ENCODE data around the gene CTBS.

CTBS gene

DNA sequence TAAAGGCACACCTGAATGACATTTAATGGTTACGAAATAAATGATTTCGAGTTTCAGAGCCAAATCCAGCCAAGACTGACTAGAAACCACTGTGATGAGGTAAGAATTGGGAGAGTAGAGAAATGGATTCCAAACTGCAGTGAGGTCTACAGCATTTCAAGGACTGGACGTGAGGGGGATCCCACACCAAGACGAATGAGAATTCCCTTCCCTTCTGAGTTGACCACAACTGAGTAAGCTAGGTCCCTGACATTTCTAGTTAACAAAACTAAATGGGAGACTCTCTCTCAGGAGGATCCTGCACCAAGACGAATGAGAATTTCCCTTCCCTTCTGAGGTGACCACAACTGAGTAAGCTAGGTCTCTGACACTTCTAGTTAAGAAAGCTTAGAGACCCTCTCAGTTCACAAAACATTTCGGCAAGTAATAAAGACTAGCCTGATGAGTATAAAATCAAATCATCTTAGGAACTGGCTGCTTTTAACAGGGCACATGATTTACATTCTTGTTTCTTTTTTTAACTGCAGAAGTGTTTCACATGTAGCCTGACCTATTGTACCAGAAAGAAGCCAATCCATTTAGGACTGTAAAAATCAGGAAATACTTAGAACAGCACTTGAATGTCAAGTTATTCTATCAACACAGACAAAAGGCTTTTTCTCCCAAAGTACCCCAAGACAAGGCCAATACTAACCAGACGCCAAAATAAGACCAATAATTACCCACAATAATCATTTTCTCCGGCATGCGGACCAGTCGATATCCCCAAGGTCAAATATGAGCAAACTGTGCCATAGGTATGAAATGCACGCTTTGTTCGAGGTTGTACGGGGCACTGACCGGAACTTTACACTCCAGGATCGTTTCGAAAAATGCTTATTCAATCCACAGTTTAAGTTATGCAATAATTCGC is 69.4 kb downstream of the CTBS start:
- H3K36me3 ChIP-seq (ENCODE audit: insufficient read depth, low read length), result peaks cover 30% of the 10 kb centered on the region
- TF ChIP-seq, protein P1, sequence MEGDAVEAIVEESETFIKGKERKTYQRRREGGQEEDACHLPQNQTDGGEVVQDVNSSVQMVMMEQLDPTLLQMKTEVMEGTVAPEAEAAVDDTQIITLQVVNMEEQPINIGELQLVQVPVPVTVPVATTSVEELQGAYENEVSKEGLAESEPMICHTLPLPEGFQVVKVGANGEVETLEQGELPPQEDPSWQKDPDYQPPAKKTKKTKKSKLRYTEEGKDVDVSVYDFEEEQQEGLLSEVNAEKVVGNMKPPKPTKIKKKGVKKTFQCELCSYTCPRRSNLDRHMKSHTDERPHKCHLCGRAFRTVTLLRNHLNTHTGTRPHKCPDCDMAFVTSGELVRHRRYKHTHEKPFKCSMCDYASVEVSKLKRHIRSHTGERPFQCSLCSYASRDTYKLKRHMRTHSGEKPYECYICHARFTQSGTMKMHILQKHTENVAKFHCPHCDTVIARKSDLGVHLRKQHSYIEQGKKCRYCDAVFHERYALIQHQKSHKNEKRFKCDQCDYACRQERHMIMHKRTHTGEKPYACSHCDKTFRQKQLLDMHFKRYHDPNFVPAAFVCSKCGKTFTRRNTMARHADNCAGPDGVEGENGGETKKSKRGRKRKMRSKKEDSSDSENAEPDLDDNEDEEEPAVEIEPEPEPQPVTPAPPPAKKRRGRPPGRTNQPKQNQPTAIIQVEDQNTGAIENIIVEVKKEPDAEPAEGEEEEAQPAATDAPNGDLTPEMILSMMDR (IDR thresholded peaks at IDR 0.05; ENCODE audit: borderline replicate concordance, extremely low read depth, low read length, poor library complexity, severe bottlenecking), result no peak
- TF ChIP-seq EZH2 (IDR thresholded peaks at IDR 0.05; ENCODE audit: borderline replicate concordance, low read depth, low read length, severe bottlenecking), result no peak
- H3K9me3 ChIP-seq (ENCODE audit: insufficient read depth, low read length, severe bottlenecking), result no peaks in the 10 kb centered on the region
- H3K79me2 ChIP-seq (ENCODE audit: insufficient read depth, low read length), result peaks cover 74% of the 10 kb centered on the region
- H3K4me3 ChIP-seq (ENCODE audit: low read depth in 1 of 2, low read length in 2 of 2), result peak overlapping the region; percentile 48 to 69
- peaks cover 43% of the 10 kb centered on the region for H4K20me1 ChIP-seq (ENCODE audit: insufficient read depth, low read length)
- no peak for DNase-seq
- ATAC-seq (ENCODE audit: insufficient read depth, low read depth), result no peak
- H3K27me3 ChIP-seq (ENCODE audit: insufficient read depth, low read length, poor library complexity), result no peaks in the 10 kb centered on the region
- peak overlapping the region; percentile 72 for H3K9ac ChIP-seq (ENCODE audit: low read depth, low read length)
- H3K27ac ChIP-seq (ENCODE audit: low read length), result peak overlapping the region; percentile 74
- H3K4me2 ChIP-seq (ENCODE audit: insufficient read depth, low read length), result peak overlapping the region; percentile 82
- H2AFZ ChIP-seq (ENCODE audit: low read depth, low read length), result peak overlapping the region; percentile 73
- peaks cover 50% of the 10 kb centered on the region for H3K4me1 ChIP-seq (ENCODE audit: insufficient read depth, low read length)

DNA sequence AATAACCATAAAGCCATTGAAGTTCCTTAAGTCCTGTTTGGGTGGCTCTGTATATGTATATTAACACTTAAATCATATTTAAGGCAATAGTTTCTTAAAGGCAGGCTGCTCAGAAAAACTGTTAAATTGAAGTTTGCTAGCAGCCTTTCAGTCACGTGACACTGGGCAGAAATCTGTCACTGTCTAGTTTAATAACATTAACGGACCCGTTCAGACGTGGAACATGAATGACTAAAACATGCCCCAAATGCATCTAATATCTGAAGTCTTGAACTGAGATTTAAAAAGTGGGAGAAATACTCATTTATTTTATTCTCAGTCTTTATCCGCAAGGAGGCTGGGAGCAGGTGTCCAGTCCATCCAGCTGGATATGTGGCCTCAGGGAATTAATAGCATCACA is 71.3 kb downstream of the CTBS start:
- H3K4me1 ChIP-seq (ENCODE audit: insufficient read depth, low read length), result peaks cover 44% of the 10 kb centered on the region
- H3K4me2 ChIP-seq (ENCODE audit: insufficient read depth, low read length), result peak overlapping the region; percentile 82
- H3K9me3 ChIP-seq (ENCODE audit: insufficient read depth, low read length, severe bottlenecking), result no peaks in the 10 kb centered on the region
- no peaks in the 10 kb centered on the region for H3K27me3 ChIP-seq (ENCODE audit: insufficient read depth, low read length, poor library complexity)
- no peak for ATAC-seq (ENCODE audit: insufficient read depth, low read depth)
- H3K36me3 ChIP-seq (ENCODE audit: insufficient read depth, low read length), result peaks cover 49% of the 10 kb centered on the region
- H2AFZ ChIP-seq (ENCODE audit: low read depth, low read length), result no peak overlapping the region
- peak overlapping the region; percentile 72; the same call in 1 of the 2 replicates for H3K9ac ChIP-seq (ENCODE audit: low read depth, low read length)
- peaks cover 82% of the 10 kb centered on the region for H3K79me2 ChIP-seq (ENCODE audit: insufficient read depth, low read length)
- no peak for DNase-seq
- peaks cover 46% of the 10 kb centered on the region for H4K20me1 ChIP-seq (ENCODE audit: insufficient read depth, low read length)
- no peak for TF ChIP-seq EZH2 (IDR thresholded peaks at IDR 0.05; ENCODE audit: borderline replicate concordance, low read depth, low read length, severe bottlenecking)
- TF ChIP-seq, protein P1 (IDR thresholded peaks at IDR 0.05; ENCODE audit: borderline replicate concordance, extremely low read depth, low read length, poor library complexity, severe bottlenecking), result no peak
- H3K27ac ChIP-seq (ENCODE audit: low read length), result no peak overlapping the region
- no peak overlapping the region for H3K4me3 ChIP-seq (ENCODE audit: low read depth in 1 of 2, low read length in 2 of 2)

Measured in DND-41 (cell line).